Tibial nerve (tissue), 4 donors: ENCODE data around the gene LSM12. TPM values are rescaled to one million over a fixed set of nuclear protein-coding genes. Genes with fewer than 3 reads are reported as not detected.
"Not testable (repeated sequence)": the region's sequence is repeated elsewhere in the genome, so short reads cannot be mapped to it uniquely, and the experiment has no call there.

Experiments used
- DNase-seq, 2 donors: peaks; one replicate each; pipeline ENCODE4 v3.0.0-alpha.2; 2019; ENCODE audit warnings: low spot score in 2 of 2
- H3K27ac ChIP-seq, 4 donors: fragments of 200-600 bp; sonication (generic) in 3 of 4; one replicate each; pipeline ENCODE4 v1.5.1; 2017 to 2019; ENCODE audit warnings: mild to moderate bottlenecking in 1 of 4
- H3K27me3 ChIP-seq, 2 donors: fragments of 200-600 bp; sonication (generic) in 1 of 2; one replicate each; pipeline versions ENCODE4 v1.5.1 to v1.6.0; 2017 to 2019
- H3K36me3 ChIP-seq, 3 donors: fragments of 200-600 bp; sonication (generic); one replicate each; pipeline ENCODE4 v1.5.1; 2018 to 2019
- H3K4me1 ChIP-seq, 4 donors: fragments of 200-600 bp; sonication (generic) in 3 of 4; one replicate each; pipeline ENCODE4 v1.5.1; 2017 to 2019
- H3K4me3 ChIP-seq, 4 donors: fragments of 200-600 bp; sonication (generic) in 3 of 4; one replicate each; pipeline ENCODE4 v1.5.1; 2017 to 2019; ENCODE audit warnings: mild to moderate bottlenecking in 1 of 4, moderate library complexity in 1 of 4
- H3K9me3 ChIP-seq, 4 donors: fragments of 200-600 bp; sonication (generic) in 3 of 4; one replicate each; pipeline ENCODE4 v1.5.1; 2017 to 2019
- CTCF ChIP-seq, 5 experiments: fragments of 200-600 bp in 3 of 5; fragments of 450-650 bp in 2 of 5; sonication (generic) in 3 of 5; IDR thresholded peaks; one replicate each; pipeline ENCODE4 v1.5.1; 2016 to 2019; ENCODE audit warnings: antibody characterized with exemption in 5 of 5, mild to moderate bottlenecking in 3 of 5, moderate library complexity in 2 of 5
- EP300 ChIP-seq, 2 donors: sonication (generic); formaldehyde crosslinking; IDR thresholded peaks; one replicate each; pipeline ENCODE4 v1.6.1; 2017; ENCODE audit warnings: antibody characterized with exemption in 2 of 2, mild to moderate bottlenecking in 1 of 2
- POLR2A ChIP-seq, 2 donors: fragments of 450-650 bp; IDR thresholded peaks; one replicate each; pipeline ENCODE4 v1.6.1; 2017; ENCODE audit warnings: antibody characterized with exemption in 2 of 2, mild to moderate bottlenecking in 2 of 2, moderate library complexity in 2 of 2
- WGBS, 2 donors: methylation state at CpG; one replicate each; pipeline ENCODE4 v1.1.5; 2018; 5-methylcytosine and 5-hydroxymethylcytosine counted together
- total RNA-seq, 4 donors: library from RNA; depleted of rRNA; stranded (reverse); fragments of >200 nt; gene quantifications; one replicate each; pipeline ENCODE4 v1.1.0, GENCODE V29; 2016

The LSM12 gene
- total RNA-seq, 4 donors from 2014 or later, result 18.2 to 37.2 (median 23.9) TPM

- Histone ChIP-seq H3K27me3 (no peaks in the 10 kb centered on the region), H3K36me3 (peaks cover 6 to 31% (median 14%) of the 10 kb centered on the region in 3 donors), H3K9me3 (no peaks in the 10 kb centered on the region), H3K4me3 (no peak overlapping the region), H3K27ac (no peak overlapping the region), H3K4me1 (peaks cover 0 to 31% (median 7%) of the 10 kb centered on the region in 4 donors)
- WGBS, 2 donors, result 75% methylated on average over 6 of the region's 6 CpGs
- no peak for DNase-seq
- no peak for TF ChIP-seq POLR2A (IDR thresholded peaks at IDR 0.05)
- no peak for TF ChIP-seq EP300 (IDR thresholded peaks at IDR 0.05)
- TF ChIP-seq CTCF (IDR thresholded peaks at IDR 0.05), result no peak
Observed at GRCh38 chr17:44039829-44040635, 26.4 kb downstream of the LSM12 start.

- H3K36me3 ChIP-seq, result peaks cover 6 to 40% (median 19%) of the 10 kb centered on the region in 3 donors
- no peak overlapping the region for H3K4me3 ChIP-seq
- TF ChIP-seq POLR2A (IDR thresholded peaks at IDR 0.05) (no peak), EP300 (IDR thresholded peaks at IDR 0.05) (no peak), CTCF (IDR thresholded peaks at IDR 0.05) (no peak)
- H3K27me3 ChIP-seq, result no peaks in the 10 kb centered on the region
- no peaks in the 10 kb centered on the region for H3K9me3 ChIP-seq
- no peak for DNase-seq
- no peak overlapping the region for H3K27ac ChIP-seq
- peaks cover 0 to 25% (median 3%) of the 10 kb centered on the region in 4 donors for H3K4me1 ChIP-seq
- 82 to 94% methylated on average over 3 of the region's 3 CpGs for WGBS, 2 donors
Observed at GRCh38 chr17:44038604-44039011, 27.9 kb downstream of the LSM12 start.

GRCh38 chr17:44037471-44037870 is 29.0 kb downstream of the LSM12 start:
- Histone ChIP-seq H3K27ac (no peak overlapping the region), H3K9me3 (no peaks in the 10 kb centered on the region), H3K4me1 (peaks cover 0 to 18% (median 0%) of the 10 kb centered on the region in 4 donors), H3K36me3 (peaks cover 6 to 50% (median 19%) of the 10 kb centered on the region in 3 donors), H3K4me3 (no peak overlapping the region), H3K27me3 (no peaks in the 10 kb centered on the region)
- no peak for DNase-seq
- TF ChIP-seq POLR2A (IDR thresholded peaks at IDR 0.05) (no peak), EP300 (IDR thresholded peaks at IDR 0.05) (no peak), CTCF (IDR thresholded peaks at IDR 0.05) (no peak)
- 87 to 89% methylated on average over 2 of the region's 2 CpGs for WGBS, 2 donors

GRCh38 chr17:44034688-44035087 is 31.8 kb downstream of the LSM12 start:
- not testable (repeated sequence) for H3K27me3 ChIP-seq, DNase-seq, H3K27ac ChIP-seq, H3K9me3 ChIP-seq, H3K4me3 ChIP-seq, H3K4me1 ChIP-seq
- H3K36me3 ChIP-seq, result peaks cover 6 to 68% (median 19%) of the 10 kb centered on the region in 3 donors
- no CpG with 5 or more reads among the region's 3 CpGs for WGBS, 2 donors

- Histone ChIP-seq H3K27me3 (no peaks in the 10 kb centered on the region), H3K27ac (no peak overlapping the region), H3K36me3 (peaks cover 6 to 70% (median 19%) of the 10 kb centered on the region in 3 donors), H3K9me3 (no peaks in the 10 kb centered on the region), H3K4me1 (no peaks in the 10 kb centered on the region), H3K4me3 (no peak overlapping the region)
- TF ChIP-seq POLR2A (IDR thresholded peaks at IDR 0.05) (no peak), EP300 (IDR thresholded peaks at IDR 0.05) (no peak), CTCF (IDR thresholded peaks at IDR 0.05) (no peak)
- 76 to 78% methylated on average over 3 of the region's 3 CpGs for WGBS, 2 donors
- DNase-seq, result no peak
Observed at GRCh38 chr17:44033861-44034408, 32.5 kb downstream of the LSM12 start.
